ENCODE results near the gene TRUB1.
"Not testable (repeated sequence)": the region's sequence is repeated elsewhere in the genome, so short reads cannot be mapped to it uniquely, and the experiment has no call there.

The TRUB1 gene

DNA sequence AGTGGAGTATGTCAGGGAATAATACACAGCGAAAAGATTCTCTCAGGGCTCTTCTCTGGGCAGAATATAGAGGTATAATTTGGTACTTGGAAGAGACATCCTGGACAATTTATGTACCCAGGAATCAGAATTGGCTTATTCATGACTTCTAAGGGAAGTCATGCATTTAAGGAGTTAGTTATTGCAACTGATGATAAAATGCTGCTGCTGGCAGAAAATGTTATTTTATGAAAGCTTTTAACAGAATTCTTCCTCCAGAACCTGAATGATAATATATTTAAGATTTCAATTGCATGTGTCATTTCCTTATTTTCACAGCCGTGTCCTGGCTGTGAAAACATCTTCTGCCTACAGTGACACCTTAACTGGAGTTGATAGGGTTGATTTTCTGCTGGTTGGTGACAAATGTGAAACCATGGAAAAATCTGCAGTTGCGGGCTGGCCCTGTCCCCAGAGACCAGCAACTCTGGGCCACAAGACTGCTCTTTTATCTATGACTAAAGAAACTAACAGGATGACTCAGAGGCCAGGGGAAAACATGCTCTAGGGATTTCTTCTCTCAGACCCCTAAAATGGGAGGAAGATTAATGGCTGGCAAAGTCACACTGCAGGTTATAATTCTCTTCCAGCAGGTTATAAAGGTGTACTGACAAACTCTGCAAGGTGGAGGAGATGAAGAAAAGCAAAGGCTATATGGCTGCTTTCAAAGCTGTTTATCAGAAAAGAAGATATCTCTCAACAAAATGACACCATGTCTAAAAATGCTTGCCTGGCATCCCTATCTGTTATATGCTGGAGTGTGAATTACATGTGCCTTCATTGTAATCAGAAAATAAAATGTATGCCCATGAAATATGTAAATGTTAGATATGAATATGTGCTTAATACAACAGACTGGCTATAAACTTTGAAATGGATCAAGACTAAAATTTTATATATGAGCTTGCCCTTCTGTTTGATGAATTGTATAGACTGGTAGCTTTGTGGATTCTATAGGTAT lies 12.1 kb upstream of the TRUB1 start:
- no peak for DNase-seq

- DNase-seq: no peak
These were observed 9.2 kb upstream of the TRUB1 start for GRCh38 chr10:114928818-114929217.

- no peak for DNase-seq
These were observed 7.7 kb upstream of the TRUB1 start for GRCh38 chr10:114930320-114930719.

DNA sequence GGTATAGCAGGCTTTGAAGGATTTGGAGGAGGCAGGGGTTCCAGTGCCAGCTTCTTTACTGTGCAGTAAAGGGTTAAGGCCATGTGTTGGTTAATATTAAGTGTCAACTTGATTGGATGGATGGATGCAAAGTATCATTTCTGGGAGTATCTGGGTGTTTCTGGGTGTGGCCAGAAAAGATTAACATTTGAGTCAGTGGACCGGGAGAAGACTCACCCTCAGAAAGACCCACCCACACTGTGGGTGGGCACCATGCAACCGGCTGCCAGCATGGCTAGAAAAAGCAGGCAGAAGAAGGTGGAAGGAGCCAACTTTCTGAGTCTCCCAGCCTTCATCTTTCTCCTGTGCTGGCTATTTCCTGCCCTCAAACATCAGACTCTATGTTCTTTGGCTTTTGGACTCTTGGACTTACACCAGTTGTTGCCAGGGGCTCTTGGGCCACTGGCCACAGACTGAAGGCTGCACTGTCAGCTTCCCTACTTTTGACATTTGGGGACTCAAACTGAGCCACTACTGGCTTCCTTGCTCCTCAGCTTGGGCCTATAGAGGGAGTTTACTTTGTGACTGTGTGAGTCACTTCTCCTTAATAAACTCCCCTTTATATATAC lies 6.8 kb upstream of the TRUB1 start:
- no peak for DNase-seq

GRCh38 chr10:114932225-114932624 lies 5.8 kb upstream of the TRUB1 start:
- no peak for DNase-seq

DNA sequence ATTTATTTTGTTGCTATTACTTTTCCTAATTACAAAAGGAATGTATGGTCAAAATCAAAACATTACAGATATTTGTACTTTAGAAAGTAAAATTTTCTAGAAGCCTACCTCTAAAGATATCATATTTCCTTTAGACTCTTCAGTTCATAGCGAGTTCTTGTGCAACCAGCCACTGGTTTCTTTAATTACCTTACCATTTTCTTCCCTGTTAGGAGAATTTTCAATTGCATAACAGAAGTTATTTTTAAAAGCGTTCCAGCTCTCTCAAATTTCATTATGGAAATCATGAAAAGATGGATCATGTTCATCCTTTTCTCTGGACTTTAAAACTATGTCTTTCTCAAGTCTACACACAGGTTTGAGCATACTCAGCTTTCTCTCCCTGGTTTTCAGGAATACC lies 5.0 kb upstream of the TRUB1 start:
- no peak for DNase-seq

- no peak for DNase-seq
These were observed 4.4 kb upstream of the TRUB1 start for GRCh38 chr10:114933588-114933987.

- DNase-seq: not testable (repeated sequence)
These were observed 4.0 kb upstream of the TRUB1 start for GRCh38 chr10:114933995-114934394.

GRCh38 chr10:114938856-114939193 lies 830 bp downstream of the TRUB1 start:
- DNase-seq: no peak

- DNase-seq: no peak
These were observed 2.7 kb downstream of the TRUB1 start for GRCh38 chr10:114940735-114941134.

GRCh38 chr10:114943000-114943399 lies 5.0 kb downstream of the TRUB1 start:
- no peak for DNase-seq

DNA sequence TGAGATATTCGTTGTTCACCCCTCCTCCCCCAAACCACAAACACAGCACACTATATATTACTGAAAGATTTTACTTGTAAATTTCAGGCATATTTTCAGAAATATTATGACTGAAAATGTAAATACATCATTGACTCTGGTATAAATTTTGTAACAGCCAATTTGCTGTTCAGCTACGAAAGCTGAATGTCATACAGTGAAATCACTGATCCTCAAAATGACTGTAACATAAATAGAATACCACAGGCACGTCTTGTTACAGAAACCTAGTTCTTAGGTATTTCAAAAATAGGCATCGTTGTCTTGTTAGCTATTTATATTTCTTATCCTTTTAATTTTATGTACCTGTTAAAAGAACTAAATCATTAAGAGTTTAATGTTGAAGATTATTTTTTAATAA lies 15.1 kb downstream of the TRUB1 start:
- no peak for DNase-seq

GRCh38 chr10:114955984-114956383 lies 18.0 kb downstream of the TRUB1 start:
- no peak for DNase-seq

DNA sequence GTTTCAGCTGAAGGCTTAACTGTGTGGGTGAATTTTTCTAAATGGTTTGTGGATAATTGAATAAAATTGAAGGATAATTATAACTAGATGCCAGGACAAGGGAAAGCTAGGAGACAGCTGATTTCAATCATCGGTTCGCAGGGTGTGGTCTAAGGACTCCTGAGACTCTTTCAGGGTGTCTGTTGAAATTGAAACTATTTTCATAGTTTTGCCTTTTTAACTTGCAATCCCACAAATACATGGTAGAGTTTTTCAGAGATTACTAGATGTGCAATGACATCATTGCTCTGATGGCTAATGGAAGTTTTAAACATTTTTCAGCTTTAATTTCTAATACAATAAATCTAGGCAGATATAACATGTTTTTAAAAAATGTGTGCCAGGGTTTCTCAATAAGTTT lies 18.5 kb downstream of the TRUB1 start:
- DNase-seq: no peak

DNA sequence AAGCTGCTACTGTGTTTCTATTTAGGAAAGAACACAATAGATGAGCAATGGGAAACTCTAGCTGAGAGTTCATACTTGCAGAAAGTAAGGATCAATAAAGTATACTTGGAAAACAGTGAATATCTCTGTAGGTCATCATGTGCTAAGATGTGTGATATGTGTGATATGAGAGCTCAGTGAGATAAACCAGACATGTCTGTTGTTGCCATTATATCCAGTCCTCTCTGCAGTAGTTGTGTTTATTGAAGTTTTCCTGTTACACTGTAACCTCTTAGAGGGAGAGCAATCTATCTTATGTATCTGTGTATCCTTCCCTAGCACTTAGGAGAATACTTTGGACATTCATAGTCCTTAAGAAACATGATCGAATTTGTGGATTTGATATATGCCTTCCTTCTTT lies 19.1 kb downstream of the TRUB1 start:
- DNase-seq: no peak

DNA sequence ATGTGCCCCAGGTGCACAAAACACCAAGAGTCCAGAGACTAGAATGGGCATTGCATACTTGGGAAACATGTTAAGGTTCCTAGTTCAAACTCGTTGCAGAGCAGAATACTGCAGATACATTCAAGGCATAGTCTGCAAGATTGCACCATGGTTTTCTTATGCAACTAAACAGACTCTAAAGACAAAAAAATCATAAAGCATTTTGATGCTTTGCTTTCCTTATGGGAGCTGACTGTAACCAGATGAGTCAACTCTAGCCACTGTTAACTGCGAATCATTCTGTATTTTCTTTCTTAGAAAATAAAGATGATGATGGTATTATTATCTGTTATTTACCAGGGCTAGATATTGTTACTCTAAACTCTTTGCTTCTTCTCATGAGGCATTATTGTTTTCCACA lies 19.7 kb downstream of the TRUB1 start:
- no peak for DNase-seq

- no peak for DNase-seq
These were observed 24.4 kb downstream of the TRUB1 start for GRCh38 chr10:114962441-114962840.

DNA sequence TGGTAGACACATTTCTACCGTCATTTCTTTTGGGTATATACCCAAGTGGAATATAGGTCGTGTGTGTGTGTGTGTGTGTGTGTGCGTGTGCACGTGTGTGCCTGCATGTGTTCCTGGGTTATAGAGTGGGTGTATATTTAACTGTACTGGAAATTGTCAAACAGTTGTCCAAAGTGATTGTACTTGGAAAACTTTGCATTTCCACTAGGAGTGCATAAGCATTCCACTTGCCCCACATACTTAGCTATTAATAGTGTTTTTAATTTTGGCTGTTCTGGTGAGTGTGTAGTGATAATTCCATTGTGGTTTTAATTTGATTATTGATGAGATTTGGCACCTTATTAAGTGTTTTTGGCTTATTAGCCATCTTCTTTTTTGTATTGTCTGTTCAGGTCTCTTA lies 25.9 kb downstream of the TRUB1 start:
- DNase-seq: no peak

DNA sequence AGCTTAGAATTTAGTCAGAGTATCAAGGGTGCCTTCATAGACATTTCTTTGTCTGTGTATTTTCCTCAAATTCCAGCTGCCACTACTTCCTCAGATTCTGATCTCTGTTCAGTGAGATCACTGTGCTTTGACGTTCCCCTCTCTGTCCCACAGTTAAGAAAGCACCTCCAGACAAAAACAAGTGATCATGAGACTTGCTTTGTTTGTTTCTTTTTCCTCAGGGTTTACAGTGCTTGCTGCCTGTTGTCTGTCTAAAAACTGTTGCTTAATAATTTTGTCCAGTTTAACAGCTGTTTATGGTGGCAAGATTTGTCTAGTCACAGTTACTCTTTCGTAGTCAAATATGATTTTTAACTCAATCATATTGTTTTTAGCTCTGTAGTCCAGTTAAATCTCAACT lies 29.1 kb downstream of the TRUB1 start:
- no peak for DNase-seq

DNA sequence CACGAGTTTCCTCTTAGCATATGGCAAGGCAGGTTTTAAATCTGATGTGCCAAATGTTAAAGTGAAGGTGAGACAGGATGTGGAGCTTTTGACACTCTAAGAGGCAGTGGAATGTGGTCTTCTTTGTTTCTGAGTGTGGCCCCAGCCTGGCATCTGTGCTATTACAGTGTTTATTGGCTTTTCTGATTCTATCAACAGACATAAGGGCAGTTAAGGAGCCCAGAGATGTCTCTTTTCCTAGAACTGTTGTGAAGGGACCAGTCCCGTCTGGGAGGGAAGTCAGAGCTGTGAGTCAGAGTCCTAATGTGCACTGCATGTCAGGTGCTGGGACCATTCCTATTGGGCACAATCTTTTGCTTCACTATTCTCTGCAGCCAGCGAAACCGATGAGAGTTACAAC lies 32.5 kb downstream of the TRUB1 start:
- DNase-seq: no peak

DNA sequence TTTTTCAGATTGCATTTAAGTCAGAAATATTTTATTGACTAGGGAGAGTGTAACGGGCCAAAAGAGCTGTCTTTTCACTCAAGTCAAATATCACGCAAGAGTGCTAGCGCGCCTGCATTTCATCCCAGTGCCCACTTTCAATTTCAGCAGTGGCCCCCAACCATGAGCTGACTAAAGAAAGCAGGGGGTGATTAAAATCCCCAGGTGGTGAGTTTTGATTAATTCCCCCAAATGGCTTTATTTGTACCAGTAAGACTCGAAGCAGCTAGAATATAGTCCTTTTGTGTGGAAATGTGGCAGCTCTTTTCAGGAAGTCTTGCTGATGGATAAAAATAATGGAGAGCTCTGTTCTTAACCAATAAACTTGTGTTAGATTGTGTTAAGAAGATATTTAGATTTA lies 35.3 kb downstream of the TRUB1 start:
- DNase-seq: no peak

- DNase-seq: no peak
These were observed 36.0 kb downstream of the TRUB1 start for GRCh38 chr10:114973997-114974396.

DNA sequence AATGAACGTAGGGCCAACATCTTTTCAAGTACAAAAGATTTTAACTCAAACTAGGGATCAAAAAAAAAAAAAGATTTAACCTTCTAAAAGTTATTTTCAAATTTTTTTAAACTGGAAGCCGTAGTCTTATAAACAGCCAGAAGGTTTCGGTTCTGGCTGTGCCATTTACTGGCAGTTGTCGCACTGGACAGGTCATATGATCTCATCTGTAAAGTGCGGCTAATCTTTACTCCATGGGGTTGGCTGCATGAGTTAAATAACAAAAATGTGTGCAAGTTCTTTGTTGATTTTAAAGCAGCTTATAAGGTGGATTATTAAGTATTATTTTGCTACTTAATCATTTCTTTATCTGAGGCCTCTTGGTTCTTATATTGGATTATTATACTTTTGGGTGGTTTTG lies 36.6 kb downstream of the TRUB1 start:
- DNase-seq: no peak

GRCh38 chr10:114975091-114975490 lies 37.1 kb downstream of the TRUB1 start:
- peak; percentile 9 for DNase-seq

- no peak for DNase-seq
These were observed 45.0 kb downstream of the TRUB1 start for GRCh38 chr10:114982989-114983388.

Measured in NCI-H187 treated with DMSO at 0.1 percent for 48 hours (cell line).